Kasumi-1 (cell line): Measurements from ENCODE around the gene APRT.

Experiments
- DNase-seq, 2 experiments: peaks; one replicate each; lab custom pipeline; 2025; lab: John Stamatoyannopoulos, UW

APRT gene

GRCh38 chr16:88807626-88808453 is 3.9 kb downstream of the APRT start:
- no peak for DNase-seq

- no peak for DNase-seq
Observed at GRCh38 chr16:88807142-88807625, 4.5 kb downstream of the APRT start.

GRCh38 chr16:88806491-88807111 is 5.1 kb downstream of the APRT start:
- DNase-seq, result no peak

GRCh38 chr16:88805887-88806393 is 5.8 kb downstream of the APRT start:
- DNase-seq, result no peak

- DNase-seq, result no peak
Observed at GRCh38 chr16:88805340-88805715, 6.4 kb downstream of the APRT start.

- no peak for DNase-seq
Observed at GRCh38 chr16:88804552-88805339, 7.0 kb downstream of the APRT start.

- DNase-seq, result no peak
Observed at GRCh38 chr16:88804173-88804551, 7.6 kb downstream of the APRT start.

- peak; percentile 59 to 70 for DNase-seq
Observed at GRCh38 chr16:88803264-88803987, 8.3 kb downstream of the APRT start, which contains the start of gene CDT1. Gene CDT1 (plus strand): TSS chr16:88803789. CDS start chr16:88803832, 43 bp downstream.

GRCh38 chr16:88800277-88800592 is 11.5 kb downstream of the APRT start:
- no peak for DNase-seq

GRCh38 chr16:88799569-88800276 is 12.0 kb downstream of the APRT start:
- peak; percentile 96 to 97 for DNase-seq

- DNase-seq, result peak; percentile 23 to 39
Observed at GRCh38 chr16:88798772-88799455, 12.8 kb downstream of the APRT start.

- no peak for DNase-seq
Observed at GRCh38 chr16:88798073-88798472, 13.7 kb downstream of the APRT start.

- DNase-seq, result no peak
Observed at GRCh38 chr16:88796278-88796677, 15.4 kb downstream of the APRT start.

GRCh38 chr16:88793251-88793954 is 18.3 kb downstream of the APRT start:
- peak; percentile 82 to 85 for DNase-seq

- DNase-seq, result no peak
Observed at GRCh38 chr16:88792668-88793250, 19.0 kb downstream of the APRT start.

- peak; percentile 51 to 63 for DNase-seq
Observed at GRCh38 chr16:88792078-88792550, 19.6 kb downstream of the APRT start.

- DNase-seq, result peak; percentile 75 to 79
Observed at GRCh38 chr16:88790312-88791211, 21.2 kb downstream of the APRT start.

- peak; percentile 73 to 79 for DNase-seq
Observed at GRCh38 chr16:88789594-88789993, 22.1 kb downstream of the APRT start.
